OCI-LY7 (cell line): ENCODE data around the gene TOMM20L. TPM values are rescaled to one million over a fixed set of nuclear protein-coding genes. Genes with fewer than 3 reads are reported as not detected.

Experiments used
- BruUV-seq: library from RNA; stranded (reverse); fragments of 400-500 nt; replicated peaks from 2 replicates; lab custom pipeline; 2021; lab: Mats Ljungman, UMichigan
- CTCF ChIA-PET: fragments of 300-600 bp; sonication (Branson Sonifier 250); formaldehyde crosslinking; loops from one replicate; lab custom pipeline; 2022; ENCODE audit warnings: antibody characterized with exemption; ENCODE audit not compliant: unreplicated experiment; lab: Charles Lee
- POLR2A ChIA-PET: fragments of 300-600 bp; sonication (Branson Sonifier 250); formaldehyde crosslinking; loops from one replicate; lab custom pipeline; 2022; ENCODE audit warnings: antibody characterized with exemption; lab: Charles Lee
- DNase-seq: peaks from one replicate; pipeline ENCODE4 v3.0.0-alpha.2; 2015; ENCODE audit warnings: low spot score
- H2AFZ ChIP-seq: fragments of 200-600 bp; sonication (generic), shearing (Covaris generic); 2 replicates; pipeline ENCODE4 v1.6.1; 2014; ENCODE audit warnings: mild to moderate bottlenecking, antibody characterized with exemption, low read length, moderate library complexity
- H3K27ac ChIP-seq: fragments of 200-600 bp; sonication (generic); 2 replicates; pipeline ENCODE4 v1.5.1; 2014; ENCODE audit warnings: mixed run types, low read depth, mild to moderate bottlenecking, moderate library complexity, low read length, inconsistent platforms; ENCODE audit not compliant: poor library complexity, severe bottlenecking
- H3K36me3 ChIP-seq: fragments of 200-600 bp; sonication (generic); 2 replicates; pipeline ENCODE4 v1.6.1; 2014; ENCODE audit warnings: mild to moderate bottlenecking, antibody characterized with exemption, low read length, moderate library complexity, mixed read lengths; ENCODE audit not compliant: insufficient read depth
- H3K4me1 ChIP-seq: fragments of 200-600 bp; sonication (generic); 2 replicates; pipeline ENCODE4 v1.5.1; 2014; ENCODE audit warnings: mild to moderate bottlenecking, low read length; ENCODE audit not compliant: insufficient read depth, poor library complexity, severe bottlenecking
- H3K4me2 ChIP-seq: fragments of 200-600 bp; sonication (generic); 2 replicates; pipeline ENCODE4 v1.6.1; 2014; ENCODE audit warnings: mild to moderate bottlenecking, low read length
- H3K4me3 ChIP-seq: fragments of 200-600 bp; sonication (generic); 2 replicates; pipeline ENCODE4 v1.5.1; 2014; ENCODE audit warnings: mild to moderate bottlenecking, low read depth, low read length; ENCODE audit not compliant: poor library complexity, severe bottlenecking
- H3K79me2 ChIP-seq: fragments of 200-600 bp; sonication (generic); 2 replicates; pipeline ENCODE4 v1.6.1; 2016; ENCODE audit warnings: low read depth, mild to moderate bottlenecking, low read length, moderate library complexity, mixed read lengths; ENCODE audit not compliant: insufficient read depth
- H3K9me2 ChIP-seq: fragments of 200-600 bp; sonication (generic); 2 replicates; pipeline ENCODE4 v1.6.1; 2016; ENCODE audit warnings: mild to moderate bottlenecking, low read length, mixed read lengths; ENCODE audit not compliant: insufficient read depth
- H3K9me3 ChIP-seq: fragments of 200-600 bp; sonication (generic); 2 replicates; pipeline ENCODE4 v1.6.1; 2014; ENCODE audit warnings: mild to moderate bottlenecking, mixed run types, low read length, mixed read lengths
- H4K20me1 ChIP-seq: fragments of 200-600 bp; sonication (generic); 2 replicates; pipeline ENCODE4 v1.6.1; 2014; ENCODE audit warnings: mild to moderate bottlenecking, antibody characterized with exemption, low read length, moderate library complexity, mixed read lengths; ENCODE audit not compliant: insufficient read depth
- CTCF ChIP-seq: fragments of 200-600 bp; sonication (generic); conservative IDR thresholded peaks from 2 replicates; pipeline ENCODE4 v1.5.1; 2014; ENCODE audit warnings: mild to moderate bottlenecking, antibody characterized with exemption, low read length, moderate library complexity, mixed read lengths
- EZH2phosphoT487 ChIP-seq: fragments of 200-600 bp; sonication (generic); IDR thresholded peaks from 2 replicates; pipeline ENCODE4 v1.6.1; 2018; ENCODE audit warnings: low read depth, borderline replicate concordance, mild to moderate bottlenecking, mixed run types, antibody characterized with exemption, low read length, moderate library complexity, mixed read lengths
- intact Hi-C: fragments of 100-400 bp; cut with micrococcal nuclease; formaldehyde crosslinking; loops from one replicate; pipeline ENCODE4 v1.10.0; 2022; ENCODE audit not compliant: unreplicated experiment
- total RNA-seq, 2 experiments: library from RNA; depleted of rRNA in 1 of 2; stranded (reverse); fragments of >200 nt in 1 of 2; shearing (Covaris generic) in 1 of 2; gene quantifications; 2 replicates each; pipeline ENCODE4 v1.2.3, GENCODE V29; 2014 to 2022

TOMM20L gene
- total RNA-seq, 2 experiments from 2014 or later = not detected

- ChIA-PET CTCF (no interaction called here), POLR2A (no interaction called here)
- TF ChIP-seq EZH2phosphoT487 = no peak
- peak; percentile 74 for TF ChIP-seq CTCF
- BruUV-seq = no TSS peak
- intact Hi-C loops = no loop called here
- Histone ChIP-seq H4K20me1 (no peaks in the 10 kb centered on the region), H3K9me2 (no peaks in the 10 kb centered on the region), H3K36me3 (peaks cover 89% of the 10 kb centered on the region), H3K4me2 (no peak overlapping the region), H3K4me3 (no peak overlapping the region), H3K27ac (no peak overlapping the region), H3K4me1 (no peaks in the 10 kb centered on the region), H3K79me2 (no peaks in the 10 kb centered on the region), H3K9me3 (no peaks in the 10 kb centered on the region), H2AFZ (no peak overlapping the region)
- DNase-seq = peak; percentile 56
Measured at GRCh38 chr14:58362798-58363412, 32.8 kb upstream of the TOMM20L start.

- H4K20me1 ChIP-seq = no peaks in the 10 kb centered on the region
- POLR2A ChIA-PET = no interaction called here
- TF ChIP-seq CTCF = no peak
- TF ChIP-seq EZH2phosphoT487 = no peak
- CTCF ChIA-PET = no interaction called here
- no peaks in the 10 kb centered on the region for H3K79me2 ChIP-seq
- no peak for DNase-seq
- H3K36me3 ChIP-seq = peaks cover 94% of the 10 kb centered on the region
- BruUV-seq = TSS peak; percentile 82
- H3K4me1 ChIP-seq = no peaks in the 10 kb centered on the region
- no peaks in the 10 kb centered on the region for H3K9me3 ChIP-seq
- no peak overlapping the region for H3K4me2 ChIP-seq
- H3K4me3 ChIP-seq = no peak overlapping the region
- no peak overlapping the region for H3K27ac ChIP-seq
- intact Hi-C loops = no loop called here
- no peak overlapping the region for H2AFZ ChIP-seq
- no peaks in the 10 kb centered on the region for H3K9me2 ChIP-seq
Measured at GRCh38 chr14:58364316-58364715, 31.4 kb upstream of the TOMM20L start.

GRCh38 chr14:58367296-58367695, 28.4 kb upstream of the TOMM20L start:
- no peak for DNase-seq
- intact Hi-C loops = no loop called here
- BruUV-seq = no TSS peak
- H3K4me1 ChIP-seq = no peaks in the 10 kb centered on the region
- ChIA-PET POLR2A (interaction anchor here (0.6 to 0.8 kb wide), 2 partner anchors 64 to 70 kb away, joined by 3 to 5 read pairs; no protein-coding TSS in a partner anchor), CTCF (no interaction called here)
- no peak overlapping the region for H3K4me2 ChIP-seq
- H2AFZ ChIP-seq = no peak overlapping the region
- no peaks in the 10 kb centered on the region for H3K79me2 ChIP-seq
- TF ChIP-seq EZH2phosphoT487 = no peak
- TF ChIP-seq CTCF = no peak
- H3K36me3 ChIP-seq = peaks cover 82% of the 10 kb centered on the region
- no peak overlapping the region for H3K27ac ChIP-seq
- no peaks in the 10 kb centered on the region for H3K9me3 ChIP-seq
- no peak overlapping the region for H3K4me3 ChIP-seq
- H4K20me1 ChIP-seq = no peaks in the 10 kb centered on the region
- H3K9me2 ChIP-seq = no peaks in the 10 kb centered on the region
